OCI-M2 (cell line): Measurements from ENCODE around the gene MYDGF.
"Not testable (repeated sequence)": the region's sequence is repeated elsewhere in the genome, so short reads cannot be mapped to it uniquely, and the experiment has no call there.

Source experiments
- DNase-seq: peaks from one replicate; lab custom pipeline; 2025; ENCODE audit not compliant: unreplicated experiment; lab: John Stamatoyannopoulos, UW

The MYDGF gene

GRCh38 chr19:4700693-4700970 is 30.5 kb upstream of the MYDGF start:
- no peak for DNase-seq

DNA sequence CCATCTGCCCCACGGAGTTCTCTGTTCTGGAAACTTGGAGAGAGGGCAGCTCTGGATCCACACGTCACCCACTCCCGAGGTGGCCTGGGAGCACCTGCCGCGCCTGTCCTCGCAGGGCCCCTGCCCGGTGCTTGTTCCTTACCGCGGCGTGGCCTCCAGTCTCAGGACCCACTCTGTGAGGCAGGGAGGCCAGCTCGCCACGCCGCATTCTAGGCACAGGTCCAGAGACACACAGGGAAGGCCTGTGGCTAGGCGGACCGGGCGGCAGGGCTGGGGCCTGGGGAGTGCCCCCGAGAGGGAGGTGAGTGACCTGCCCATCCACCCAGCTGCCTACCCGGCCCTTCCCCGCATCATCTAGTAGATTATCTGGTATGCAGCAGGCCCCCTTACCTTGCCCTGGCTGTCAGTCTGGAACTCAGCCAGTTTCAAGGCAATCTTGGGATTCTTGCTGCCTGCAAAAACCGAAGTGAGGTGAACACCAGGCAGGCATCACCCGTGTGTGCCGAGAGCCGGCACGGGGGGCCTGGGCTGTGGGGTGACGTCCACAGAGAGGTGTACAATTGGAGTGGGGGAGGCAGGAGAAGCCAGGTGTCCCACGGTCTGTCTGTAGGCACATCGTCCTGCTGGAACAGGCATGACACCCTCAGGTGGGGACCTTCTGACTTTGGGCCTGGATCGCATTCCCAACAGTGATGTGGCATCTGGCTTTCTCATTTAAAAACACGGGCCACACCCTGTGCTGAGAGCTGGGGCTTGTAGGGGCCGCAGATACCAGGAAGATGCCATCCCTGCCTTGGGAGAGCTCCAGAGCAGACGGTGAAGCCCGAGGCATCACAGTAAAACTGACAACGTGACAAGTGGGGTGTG is 29.9 kb upstream of the MYDGF start:
- DNase-seq, result no peak

DNA sequence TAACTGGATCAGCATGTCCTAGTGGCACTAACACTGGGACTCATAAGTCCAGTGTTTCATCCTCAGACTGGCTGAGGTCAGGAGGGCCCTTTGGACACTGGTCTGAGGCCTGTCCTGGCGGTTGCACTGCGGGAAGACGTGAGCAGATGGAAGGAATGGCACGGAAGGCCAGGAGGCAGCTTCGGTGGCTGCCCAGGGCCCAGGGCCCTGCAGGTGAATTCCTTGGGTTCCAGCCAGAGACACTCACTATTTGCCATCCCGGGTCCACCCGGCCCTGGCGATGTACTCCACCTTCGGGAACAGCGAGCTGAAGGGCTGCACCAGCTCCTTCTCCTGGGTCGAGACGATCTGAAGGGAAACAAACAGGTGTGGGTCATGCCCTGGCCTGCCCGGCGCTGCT is 27.2 kb upstream of the MYDGF start:
- no peak for DNase-seq

GRCh38 chr19:4695224-4695731 is 25.1 kb upstream of the MYDGF start:
- DNase-seq, result no peak

DNA sequence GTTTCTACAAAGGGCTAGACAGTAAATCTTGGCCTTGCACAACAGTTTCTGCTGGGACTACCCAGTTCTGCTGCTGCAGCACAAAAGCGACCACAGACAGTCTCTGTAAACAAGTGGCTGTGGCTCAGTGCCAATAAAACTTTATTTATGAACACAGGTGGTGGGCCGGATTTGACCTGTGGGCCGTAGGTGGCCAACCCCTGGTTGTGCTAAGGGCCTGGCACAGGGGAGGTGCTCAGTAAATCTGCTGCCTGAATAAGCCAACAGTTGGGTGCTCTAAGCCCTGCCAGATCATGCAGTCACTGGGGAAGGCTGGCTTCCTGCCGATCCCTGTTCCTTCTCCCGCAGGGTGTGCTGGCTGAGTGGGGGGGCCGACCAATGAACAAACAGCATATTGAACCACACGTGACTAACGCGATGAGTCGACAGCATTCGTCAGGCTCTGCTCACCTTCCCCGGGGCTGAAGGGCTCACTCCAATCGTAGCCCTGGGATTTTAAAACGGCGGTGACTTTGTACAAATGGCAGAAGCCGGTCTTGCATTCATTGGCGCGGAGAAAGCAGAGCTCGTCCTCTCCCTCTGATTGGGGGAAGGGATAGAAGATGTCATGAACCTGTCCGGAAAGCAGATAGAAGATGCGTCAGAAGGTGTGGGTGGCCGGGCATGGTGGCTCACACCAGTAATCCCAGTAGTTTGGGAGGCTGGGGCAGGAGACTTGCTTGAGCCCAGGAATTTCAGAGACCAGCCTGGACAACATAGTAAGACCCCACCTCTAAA is 24.3 kb upstream of the MYDGF start:
- no peak for DNase-seq

GRCh38 chr19:4693471-4694121 is 23.5 kb upstream of the MYDGF start:
- DNase-seq, result no peak

DNA sequence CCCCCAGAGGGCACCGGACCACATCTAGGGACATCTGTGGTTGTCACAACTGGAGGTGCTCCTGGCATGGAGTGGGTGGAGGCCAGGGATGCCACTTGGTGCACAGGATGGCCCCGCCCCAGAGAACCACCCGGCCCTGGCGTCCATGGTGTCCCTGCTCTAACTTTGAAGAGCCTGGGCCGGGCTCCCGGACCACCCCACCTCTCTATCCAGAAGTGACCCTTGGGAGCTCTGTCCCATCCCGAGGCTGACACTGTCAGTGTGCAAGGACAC is 22.9 kb upstream of the MYDGF start:
- DNase-seq, result no peak

DNA sequence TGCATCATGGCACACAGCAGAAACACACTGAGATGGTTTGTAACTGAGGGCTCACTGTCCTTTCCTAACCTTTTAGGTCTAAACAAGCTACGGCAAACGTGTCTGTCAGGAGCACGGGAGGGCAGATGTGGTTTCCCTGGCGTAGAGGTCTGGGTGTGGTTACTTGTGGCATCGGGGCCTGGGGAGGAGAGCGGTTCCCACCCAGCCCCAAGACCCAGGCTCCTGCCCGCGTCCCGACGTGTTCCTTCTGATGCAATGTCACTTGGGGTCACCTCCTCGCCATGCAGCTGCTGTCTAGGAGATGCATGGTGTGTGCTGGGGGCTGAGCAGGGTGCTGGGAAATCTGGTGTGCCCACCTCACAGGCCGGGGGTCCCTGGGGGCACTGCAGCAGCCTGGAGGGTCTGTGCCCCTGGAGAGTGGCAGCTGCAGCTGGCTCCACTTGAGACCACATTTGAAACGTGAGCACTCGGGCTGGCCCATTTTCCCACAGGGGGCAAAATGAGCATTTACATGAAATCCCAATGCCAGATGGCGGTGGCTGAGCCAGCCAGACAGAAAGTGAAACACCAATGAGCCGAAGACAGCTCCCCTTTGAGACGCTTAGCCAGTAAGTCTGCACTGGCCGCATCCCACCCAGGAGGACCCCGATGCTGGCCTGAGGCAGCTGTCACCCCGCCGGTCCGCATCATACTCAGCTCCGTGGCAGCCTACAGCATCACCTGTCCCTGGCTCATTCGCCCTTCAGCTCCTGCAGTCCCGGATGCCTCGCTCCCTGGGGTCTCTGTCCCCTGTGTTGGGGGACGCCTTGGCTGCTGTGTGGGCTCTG is 22.3 kb upstream of the MYDGF start:
- no peak for DNase-seq

- DNase-seq, result no peak
Observed at GRCh38 chr19:4691373-4691772, 21.2 kb upstream of the MYDGF start.

DNA sequence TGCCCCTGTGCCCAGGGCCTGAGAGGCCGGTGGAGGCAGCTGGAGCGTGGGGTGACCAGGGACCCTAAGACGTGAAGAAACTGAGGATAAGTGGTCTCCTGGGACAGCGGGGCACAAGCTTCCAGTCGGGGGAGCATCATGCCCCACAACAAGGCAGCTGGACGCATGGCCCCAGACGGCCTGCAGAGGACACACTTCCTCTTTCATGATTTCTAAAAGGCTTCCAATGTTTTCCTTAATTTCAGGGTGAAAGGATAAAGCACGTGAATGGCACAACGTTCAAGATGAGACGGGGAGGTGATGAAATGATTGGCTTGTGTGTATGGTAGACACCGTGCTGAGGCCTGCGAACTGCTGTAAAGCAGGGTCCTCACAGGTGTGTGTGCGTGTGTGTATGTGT is 20.2 kb upstream of the MYDGF start:
- DNase-seq, result no peak

DNA sequence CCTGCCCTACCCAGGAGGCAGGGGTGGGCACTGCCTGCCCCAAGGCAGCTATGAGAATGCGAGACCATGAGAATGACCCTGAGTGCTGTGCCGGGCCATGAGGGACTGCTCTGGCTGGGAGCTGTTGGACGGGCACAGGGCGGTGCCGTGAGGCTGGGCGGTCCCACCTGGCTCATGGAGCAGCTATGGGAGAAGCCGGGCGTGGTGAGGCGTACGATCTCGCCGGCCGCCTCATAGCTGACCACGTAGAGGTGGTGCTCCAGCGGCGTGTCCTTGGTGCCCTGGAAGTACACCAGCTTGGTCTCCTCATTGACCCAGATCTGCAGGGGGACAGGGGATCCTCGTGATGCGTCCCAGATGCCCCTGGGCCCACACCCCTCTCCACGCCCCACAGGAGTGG is 19.3 kb upstream of the MYDGF start:
- no peak for DNase-seq

- no peak for DNase-seq
Observed at GRCh38 chr19:4688587-4688986, 18.4 kb upstream of the MYDGF start.

DNA sequence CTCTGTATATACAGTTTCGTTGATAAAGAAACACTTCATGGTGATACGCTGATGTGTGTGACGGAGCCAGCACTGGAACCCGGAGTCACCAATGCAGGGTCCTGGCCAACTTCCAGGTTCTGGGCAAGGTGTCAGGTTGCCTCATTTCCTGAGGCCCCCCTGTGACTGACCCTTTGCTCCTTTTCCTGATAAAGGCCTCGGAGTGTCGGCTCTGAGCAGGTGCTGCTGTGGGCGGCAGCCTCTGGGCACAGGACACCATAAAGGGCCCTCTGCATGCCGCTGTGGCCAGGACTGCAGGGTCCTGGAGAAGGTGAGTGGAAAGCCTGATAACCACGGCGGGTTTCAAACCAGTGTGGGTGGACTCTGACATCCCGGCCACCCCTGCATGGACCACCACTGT is 17.3 kb upstream of the MYDGF start:
- DNase-seq, result no peak

- DNase-seq, result no peak
Observed at GRCh38 chr19:4686700-4687099, 16.6 kb upstream of the MYDGF start.

- no peak for DNase-seq
Observed at GRCh38 chr19:4684312-4685095, 14.4 kb upstream of the MYDGF start.

GRCh38 chr19:4682417-4683200 is 12.5 kb upstream of the MYDGF start:
- no peak for DNase-seq

- not testable (repeated sequence) for DNase-seq
Observed at GRCh38 chr19:4680021-4680420, 9.9 kb upstream of the MYDGF start.

DNA sequence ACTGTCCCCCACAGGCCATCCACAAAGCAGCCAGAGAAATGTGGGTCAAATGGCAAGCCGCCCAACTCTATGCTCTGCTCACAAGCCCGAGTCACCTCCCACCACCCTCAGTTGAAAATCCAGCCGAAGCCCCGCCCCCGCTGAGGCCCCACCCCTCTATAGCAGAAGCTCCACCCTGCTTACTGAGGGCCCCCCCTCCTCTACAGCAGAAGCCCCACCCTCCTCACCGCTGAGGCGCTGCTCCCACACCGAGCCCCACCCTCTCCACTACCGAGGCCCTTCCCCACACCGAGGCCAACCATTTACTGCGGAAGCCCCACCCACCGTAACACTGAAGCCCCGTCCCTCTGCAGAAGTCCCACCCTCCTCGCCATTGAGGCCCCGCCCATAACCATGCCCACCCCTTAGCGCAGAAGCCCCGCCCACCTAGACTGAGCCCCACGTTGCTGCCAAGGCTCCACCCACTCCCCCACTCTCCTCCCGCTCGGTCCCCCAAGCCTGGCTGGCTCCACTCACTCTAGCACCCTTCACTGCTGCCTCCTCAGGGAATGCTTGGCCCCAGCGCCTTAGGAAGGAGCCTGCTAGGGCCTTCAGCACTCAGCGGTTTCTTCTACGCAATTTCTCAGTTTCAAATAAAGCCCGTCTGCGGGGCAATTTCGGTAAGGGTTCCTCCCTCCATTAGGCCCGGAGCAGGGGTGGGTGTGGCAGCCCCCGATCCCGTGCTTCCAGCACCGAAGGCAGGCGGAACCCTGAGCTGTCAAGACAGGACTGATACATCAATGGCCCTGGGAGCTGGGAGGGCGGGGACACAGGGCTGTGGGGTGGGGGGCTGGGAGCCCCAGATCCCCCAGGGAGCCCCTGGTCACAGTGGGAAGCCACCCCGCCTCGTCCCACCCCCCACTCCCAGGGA is 9.0 kb upstream of the MYDGF start:
- no peak for DNase-seq
